Globus pallidus (tissue), 1 donor: ENCODE results near the gene MDC1.
A peak's percentile ranks its signal among the peaks of the same experiment; 100 is the strongest.

Source experiments
- DNase-seq: peaks from one replicate; pipeline ENCODE4 v3.0.0-alpha.2; 2015; ENCODE audit warnings: low spot score

The MDC1 gene

DNA sequence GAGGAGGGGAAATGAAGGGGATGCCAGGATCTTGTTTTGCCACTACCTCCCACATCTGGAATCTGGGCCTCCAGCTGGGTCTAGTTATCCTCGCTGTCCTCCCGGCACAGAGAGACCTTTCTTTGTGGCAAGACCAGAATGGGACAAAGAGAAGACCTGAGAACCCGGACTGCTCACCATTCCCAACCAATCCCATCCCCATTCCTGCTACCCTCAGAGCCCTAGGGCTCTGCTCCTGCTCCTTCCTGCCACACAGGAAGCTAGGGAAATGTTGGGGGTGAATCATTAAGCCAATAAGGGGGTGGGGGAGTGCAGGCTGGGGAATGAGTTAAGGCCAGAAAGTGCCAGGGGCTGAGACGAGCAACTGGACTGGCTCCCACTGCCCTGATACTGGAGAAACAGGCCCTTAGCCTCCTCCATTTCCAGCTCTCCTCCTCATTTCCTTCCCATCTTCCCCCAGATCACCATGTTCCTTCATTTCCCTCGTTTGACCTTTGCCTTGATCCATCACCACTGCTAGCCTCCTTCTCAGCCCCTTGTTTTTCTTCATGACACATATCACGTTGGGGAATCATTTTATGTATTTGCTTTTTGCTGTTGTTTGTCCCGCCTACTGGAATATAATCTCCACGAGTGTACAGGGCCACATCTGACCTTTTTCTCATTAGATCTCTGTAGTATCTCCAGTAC is 31.9 kb upstream of the MDC1 start:
- no peak for DNase-seq

DNA sequence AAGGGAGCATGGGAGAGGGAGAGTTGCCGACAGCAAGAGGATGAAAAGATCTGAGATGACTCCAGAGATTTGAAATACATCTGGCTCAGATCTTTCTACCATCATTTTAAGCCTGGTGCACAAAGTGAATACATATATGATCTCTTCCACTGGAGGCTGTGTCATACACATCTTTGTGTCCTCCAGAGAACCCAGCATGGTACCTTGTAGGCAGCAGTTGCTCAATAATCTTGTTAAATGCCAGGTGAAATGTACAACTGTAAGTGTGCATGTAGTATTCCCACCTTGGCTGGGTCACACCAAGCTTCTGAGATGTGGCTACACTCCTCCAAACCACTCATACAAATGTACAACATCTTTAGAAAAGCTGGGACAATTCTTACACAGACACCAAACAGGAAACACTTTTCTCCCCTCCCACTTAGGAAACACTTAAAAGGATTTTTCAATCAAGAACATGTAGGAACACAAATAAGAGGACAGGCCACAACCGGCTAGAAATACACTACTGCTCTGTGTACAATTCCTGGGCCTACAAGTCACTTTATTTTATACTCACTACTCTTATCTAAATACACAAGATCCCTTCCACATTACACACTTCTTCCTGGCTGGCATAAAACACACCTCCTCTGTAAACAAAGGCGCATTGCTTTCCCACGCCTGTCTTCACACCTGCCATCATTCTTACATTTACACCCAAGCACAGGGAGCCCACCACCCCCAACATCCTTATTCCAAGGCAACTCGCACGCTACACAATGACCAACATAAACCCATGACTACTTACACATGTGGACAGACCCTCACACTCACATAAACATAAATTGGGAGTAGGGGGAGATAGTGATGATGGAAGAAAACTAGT is 31.1 kb upstream of the MDC1 start:
- no peak for DNase-seq

DNA sequence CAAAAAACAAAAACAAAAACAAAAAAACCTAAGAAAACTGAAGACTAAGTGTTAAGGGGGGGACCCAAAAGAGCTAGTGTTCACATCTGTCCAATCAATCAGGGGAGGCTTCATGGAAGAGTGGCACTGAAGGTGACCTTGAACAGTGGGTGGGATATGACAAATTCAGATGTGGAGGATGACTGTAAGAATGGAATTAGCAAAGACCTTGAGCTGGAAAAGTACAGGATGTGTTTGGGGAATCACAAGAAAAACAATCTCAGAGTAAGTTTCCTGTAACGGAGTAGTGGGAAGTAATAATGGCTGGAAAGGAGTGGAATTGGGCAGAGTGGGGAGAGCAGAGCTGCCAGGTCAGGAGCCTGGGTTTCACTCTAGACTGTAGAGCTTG is 30.2 kb upstream of the MDC1 start:
- DNase-seq = no peak

DNA sequence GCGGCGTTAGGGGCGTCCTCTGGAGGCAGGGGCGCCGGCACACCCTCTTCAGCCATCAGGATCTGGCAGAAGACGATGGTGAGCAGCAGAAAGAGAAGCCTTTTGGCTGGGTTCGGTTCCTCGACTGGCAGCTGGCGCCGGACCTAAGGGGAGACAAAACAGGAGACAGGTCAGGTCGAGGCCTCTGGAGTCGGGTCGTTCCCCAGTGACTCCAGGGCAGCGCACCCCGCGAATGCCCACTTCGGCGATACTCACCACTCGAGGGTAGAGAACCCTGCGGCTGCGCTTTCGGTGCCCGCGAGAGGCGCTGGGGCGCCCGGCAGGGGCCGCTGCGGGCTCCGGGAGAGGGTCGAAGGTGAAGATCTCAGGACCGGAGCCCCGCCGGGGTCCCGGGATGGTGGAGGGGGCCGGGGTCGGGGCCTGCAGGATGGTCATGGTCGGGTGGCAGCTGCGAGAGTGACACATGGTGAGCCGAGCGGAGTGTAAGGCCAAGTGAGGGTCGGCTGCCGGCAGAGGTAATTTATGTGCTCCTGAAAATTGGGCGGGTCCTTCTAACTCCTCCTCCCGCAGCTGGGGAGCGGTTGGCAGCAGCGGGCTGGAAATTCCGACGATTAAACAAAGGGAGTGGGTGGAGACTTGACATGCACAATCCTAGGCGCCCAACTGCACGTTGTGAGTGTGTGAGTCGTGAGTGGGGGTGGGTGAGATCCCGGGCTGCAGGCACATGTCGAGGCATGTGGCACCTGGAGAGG is 27.1 kb upstream of the MDC1 start, which contains the start of gene IER3:
TSS of gene IER3 (minus strand) at position 494 of the 752 bp plus-strand sequence. CDS start at position 465, 29 bp downstream.
- DNase-seq = peak; percentile 66

DNA sequence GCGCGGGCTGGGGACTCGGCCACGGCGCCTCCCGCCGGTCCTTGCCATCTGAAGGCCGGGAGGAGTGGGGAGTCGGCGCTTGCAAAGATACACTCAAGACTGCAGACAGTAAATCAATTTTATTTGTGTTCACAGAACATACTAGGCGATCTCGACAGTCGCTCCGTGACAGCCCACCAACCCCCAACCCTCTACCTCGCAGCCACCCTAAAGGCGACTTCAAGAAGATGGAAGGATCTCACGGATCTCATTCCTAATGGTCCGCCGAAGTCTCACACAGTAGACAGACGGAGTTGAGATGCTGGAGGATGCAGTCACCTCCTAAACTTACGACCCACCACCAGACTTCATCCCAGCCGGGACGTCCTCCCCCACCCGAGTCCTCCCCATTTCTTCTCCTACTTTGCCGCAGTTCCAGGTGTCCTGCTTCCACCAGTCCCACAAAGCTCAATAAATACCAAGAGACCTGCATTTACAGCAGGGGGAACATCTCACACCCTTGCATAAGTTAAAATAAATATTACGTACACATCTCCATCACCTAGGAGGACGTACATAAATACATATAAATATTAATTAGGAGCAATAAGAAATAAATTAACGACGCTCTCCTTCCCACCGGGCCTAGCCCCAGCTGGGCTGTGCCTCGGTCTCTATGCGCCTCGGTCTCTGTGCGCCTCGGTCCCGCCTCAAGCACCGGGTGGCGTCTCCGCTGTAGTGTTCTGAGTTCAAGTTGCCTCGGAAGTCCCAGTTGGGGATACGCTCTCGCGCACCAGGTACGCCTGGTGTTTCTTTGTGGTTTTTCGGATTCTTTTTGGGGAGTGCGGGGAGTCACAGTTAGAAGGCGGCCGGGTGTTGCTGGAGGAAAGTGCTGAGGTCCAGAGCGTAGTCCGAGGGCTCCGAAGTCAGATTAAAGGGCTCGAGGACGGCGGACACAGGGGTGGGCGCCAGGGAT is 26.3 kb upstream of the MDC1 start:
- DNase-seq = no peak

DNA sequence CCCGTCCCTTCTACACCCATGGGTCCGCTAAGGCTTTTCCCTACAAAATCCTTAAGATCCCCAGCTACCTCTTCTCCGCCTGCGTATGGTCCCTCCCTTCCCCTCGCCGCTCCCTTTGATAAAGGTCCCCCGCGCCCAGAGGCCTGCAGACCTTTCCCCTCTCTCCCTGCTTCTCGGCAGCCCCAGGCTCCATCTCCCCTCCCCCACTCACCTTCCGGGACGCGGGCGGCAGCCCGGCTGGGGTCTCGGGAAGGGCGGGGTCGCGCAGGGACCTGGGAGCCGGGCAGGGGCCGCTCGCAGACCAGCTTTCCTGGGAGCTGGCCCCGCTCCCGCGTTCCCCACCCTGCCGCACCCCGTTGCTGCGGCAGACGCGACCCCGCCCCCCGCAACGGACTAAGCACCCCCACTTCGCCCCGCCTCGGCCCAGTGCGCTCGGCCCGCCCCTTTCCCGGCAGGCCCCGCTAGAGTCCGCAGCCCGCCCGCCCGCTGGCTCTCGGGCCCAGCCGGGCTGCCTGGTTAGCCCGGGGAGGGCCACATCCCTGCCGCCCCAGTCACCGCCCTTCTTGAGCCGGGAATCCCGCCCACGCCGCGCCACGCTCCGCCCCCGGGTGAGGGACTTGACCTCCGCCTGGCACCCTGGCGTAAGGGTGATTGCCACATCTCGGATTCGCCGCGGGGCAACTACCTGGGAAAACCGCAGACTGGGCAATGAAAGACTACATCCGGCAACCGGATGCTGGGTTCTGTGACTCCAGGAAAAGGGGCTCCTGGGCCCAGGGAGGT is 25.4 kb upstream of the MDC1 start, which contains the start of gene FLOT1:
TSS of gene FLOT1 (minus strand) at position 372 of the 783 bp plus-strand sequence. CDS start 498 bp downstream, outside the sequence.
- peak; percentile 93 for DNase-seq

DNA sequence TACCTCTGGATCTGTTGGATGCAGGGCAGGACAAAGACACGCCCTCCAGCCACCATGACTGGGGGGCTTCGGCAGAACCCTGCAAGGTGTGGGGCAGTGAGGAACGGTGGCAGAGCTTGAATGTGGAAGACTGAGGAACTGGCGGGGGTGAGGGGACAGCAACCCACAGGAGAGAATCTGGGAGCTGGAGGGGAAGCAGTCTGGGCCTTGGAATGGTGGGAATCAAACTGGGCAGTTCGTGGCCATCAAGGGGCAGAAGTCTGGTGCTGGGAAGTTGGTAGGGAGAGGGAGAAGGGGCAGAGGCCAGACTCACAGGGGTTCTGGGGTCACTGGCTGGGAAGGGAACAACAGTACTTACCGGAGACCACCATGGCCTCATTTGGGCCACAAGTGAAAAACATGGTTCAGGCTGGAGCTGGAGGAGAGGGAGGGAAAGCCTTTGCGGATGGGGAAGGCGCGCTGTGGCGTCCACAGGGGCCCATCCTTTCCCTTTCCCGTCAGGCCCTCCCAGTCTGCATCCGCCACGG is 24.8 kb upstream of the MDC1 start:
- DNase-seq = no peak

DNA sequence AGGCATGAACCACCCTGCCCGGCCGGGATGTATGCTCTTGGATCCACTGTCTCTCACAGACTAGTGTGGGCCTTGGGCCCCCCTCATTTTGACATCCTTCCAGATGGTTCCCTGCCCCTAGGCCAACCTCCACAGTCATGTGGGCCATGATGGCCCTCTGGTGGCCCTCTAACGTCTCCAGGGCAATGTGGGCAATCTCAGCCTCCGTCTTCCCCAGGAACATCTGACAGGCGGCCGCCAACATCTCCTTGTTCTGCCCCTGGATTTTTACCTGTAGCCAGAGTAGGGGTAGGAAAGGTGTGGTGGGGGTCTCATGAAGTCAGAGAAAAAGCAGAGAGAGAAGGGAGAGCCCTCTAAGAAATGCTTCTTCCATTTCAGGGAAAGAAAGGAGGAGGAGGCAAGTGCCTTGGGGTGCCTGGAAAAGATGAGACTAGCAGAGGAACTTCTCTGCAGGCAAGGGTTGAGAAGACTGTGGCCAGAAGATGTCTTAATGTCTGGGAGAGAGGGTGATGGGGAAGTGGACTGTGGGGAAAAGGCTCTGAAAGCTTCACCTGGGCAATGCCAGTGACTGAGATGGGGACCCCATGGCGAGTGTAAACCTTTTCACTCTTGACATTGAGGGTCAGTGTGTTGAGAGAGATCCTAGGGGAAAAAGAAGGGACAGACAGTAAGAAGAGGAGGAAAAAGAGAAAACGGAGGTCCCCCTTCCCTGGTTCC is 24.1 kb upstream of the MDC1 start:
- DNase-seq = no peak

DNA sequence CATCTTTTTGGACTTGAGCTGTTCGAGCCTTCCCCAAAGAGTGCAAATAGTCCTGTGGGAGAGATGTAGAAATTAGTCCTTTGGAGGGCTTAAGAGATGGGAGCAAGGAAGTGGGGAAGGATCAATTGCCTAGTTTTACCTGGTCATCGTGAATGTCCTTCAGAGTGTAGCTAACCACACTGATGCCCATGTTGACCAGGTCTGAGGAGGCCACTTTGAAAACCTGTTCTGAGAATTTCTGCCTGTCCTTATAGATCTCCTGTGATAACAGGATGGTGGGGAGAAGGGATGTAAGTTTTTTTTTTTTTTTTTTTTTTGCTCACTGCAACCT is 23.4 kb upstream of the MDC1 start:
- DNase-seq = no peak

DNA sequence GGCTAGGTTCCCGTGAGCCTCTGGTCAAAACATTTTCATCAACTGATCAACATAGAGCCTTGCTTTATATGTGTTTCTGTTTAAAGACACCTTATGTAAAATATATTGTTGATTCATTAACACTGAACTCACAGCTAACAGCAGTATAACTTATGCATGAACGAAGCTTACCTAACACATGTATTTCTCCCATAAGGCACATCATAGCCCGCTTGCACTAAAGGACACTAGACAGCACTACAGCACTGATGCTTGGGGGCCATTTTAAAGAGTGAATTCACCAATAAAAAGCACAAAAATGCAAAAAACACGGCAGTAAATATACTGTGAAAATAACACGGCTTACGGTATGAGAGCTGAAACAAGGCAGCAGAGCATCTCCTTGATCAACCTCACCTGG is 21.5 kb upstream of the MDC1 start:
- no peak for DNase-seq

DNA sequence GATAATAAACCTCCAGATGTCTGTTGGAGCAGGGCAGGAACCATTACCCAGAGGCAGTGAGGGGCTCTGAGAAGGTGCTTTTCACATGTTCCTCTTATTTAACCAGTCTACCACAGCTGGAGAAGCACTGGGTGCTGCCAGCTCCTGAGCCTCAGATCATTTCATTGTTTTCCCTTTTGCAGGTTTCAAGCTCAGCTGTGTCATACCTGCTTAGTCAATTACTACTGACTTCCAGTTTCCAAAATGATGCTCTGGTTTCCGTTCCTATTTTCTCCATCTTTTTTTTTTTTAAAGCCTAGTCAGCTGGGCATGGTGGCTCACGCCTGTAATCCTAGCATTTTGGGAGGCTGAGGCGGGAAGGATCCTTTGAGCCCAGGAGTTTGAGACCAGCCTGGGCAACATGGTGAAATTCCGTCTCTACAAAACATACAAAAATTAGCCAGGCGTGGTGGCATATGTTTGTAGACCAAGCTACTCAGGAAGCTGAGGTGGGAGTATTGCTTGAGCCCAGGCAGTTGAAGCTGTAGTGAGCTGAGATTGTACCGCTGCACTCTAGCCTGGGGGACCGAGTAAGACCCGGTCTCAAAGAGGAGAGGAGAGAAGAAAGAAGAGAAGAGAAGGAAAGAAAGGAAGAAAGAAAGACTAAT is 18.7 kb upstream of the MDC1 start:
- DNase-seq = no peak

DNA sequence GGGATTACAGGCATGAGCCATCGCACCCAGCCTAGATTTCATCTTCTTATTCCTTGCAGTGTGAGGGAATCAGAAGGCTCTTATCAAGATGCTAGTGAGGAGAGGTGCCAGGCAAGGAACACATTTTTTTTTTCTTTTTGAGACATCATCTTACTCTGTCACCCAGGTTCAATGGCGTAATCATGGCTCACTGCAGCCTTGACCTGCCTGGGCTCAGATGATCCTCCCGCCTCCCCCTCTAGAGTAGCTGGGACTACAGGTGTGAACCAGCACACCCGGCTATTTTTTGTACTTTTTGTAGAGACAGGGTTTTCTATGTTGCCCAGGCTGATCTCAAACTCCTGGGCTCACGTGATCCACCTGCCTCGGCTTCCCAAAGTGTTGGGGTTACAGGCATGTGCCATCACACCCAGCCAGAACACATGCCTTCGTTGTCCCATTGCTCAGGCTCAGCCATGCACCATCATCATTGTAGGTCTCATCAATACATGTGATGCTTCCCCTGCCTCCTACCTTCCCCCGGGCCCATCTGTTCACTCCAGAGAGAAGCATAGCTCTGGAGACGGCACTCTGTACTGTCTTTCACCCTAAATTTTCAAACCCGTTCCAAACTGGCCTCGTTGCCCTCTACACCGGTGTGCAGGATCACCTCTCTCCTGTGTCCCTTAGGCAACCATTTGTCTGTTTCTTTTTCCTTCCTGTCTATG is 15.3 kb upstream of the MDC1 start:
- DNase-seq = no peak

DNA sequence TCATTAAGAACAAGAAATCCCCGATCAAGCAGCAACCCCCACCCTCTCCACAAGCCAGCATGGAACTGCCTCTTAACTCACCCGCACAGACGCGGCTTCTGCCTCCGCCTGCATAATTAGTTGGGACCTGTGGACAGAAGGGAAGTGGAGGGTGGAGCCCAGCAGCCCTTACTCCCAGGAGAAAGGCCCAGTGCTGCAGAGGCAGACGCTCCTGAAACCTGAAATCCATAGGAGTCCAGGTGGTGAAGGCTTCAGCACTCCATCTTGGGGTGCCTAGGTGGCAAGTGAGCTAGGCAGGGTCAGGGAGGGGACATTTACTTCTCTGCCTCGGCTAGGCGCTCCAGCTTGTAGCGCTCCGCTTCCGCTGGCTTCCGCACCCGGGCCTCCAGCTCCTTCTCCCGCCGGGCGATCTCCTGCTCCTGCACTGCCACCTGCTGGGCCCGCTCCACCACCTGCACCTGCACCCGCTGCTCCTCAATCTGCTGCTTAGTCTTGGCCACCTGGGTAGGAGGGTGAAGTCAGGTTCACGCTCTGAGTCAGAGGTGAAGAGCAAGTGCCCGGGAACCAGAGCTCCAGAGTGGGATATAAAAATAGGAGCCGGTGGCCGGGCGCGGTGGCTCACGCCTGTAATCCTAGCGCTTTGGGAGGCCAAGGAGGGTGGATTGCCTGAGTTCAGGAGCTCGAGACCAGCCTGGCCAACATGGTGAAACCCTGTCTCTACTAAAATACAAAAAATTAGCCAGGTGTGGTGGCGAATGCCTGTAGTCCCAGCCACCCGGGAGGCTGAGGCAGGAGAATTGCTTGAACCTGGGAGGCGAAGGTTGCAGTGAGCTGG is 13.7 kb upstream of the MDC1 start:
- DNase-seq = no peak

DNA sequence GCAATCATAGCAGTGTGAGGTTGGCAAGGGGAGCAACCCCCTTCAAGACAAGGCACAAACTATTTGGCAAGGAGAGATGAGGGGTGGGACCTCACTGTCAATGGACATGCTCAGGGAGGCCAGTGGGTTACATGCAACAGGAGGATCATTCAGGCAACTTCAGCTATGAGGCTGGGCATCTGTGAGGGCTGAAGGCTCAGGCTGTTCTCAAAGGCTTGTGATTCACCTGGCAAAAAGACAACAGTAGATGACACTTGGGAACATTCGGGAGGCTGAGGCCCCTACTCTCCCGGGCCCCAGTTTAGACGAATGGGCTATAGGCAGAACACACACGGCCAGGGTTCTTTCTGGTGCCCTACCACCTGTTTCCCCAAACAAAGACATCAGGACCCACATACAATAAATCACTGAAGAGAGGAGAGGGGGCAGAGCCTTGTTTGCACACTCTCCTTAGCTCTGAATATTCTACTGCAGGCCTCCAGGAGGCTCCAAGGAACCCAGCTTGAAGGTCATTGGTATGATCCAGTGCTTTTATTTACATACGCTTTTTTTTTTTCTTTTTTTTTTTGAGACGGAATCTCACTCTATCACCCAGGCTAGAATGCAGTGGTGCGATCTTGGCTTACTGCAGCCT is 11.0 kb upstream of the MDC1 start:
- DNase-seq = no peak

DNA sequence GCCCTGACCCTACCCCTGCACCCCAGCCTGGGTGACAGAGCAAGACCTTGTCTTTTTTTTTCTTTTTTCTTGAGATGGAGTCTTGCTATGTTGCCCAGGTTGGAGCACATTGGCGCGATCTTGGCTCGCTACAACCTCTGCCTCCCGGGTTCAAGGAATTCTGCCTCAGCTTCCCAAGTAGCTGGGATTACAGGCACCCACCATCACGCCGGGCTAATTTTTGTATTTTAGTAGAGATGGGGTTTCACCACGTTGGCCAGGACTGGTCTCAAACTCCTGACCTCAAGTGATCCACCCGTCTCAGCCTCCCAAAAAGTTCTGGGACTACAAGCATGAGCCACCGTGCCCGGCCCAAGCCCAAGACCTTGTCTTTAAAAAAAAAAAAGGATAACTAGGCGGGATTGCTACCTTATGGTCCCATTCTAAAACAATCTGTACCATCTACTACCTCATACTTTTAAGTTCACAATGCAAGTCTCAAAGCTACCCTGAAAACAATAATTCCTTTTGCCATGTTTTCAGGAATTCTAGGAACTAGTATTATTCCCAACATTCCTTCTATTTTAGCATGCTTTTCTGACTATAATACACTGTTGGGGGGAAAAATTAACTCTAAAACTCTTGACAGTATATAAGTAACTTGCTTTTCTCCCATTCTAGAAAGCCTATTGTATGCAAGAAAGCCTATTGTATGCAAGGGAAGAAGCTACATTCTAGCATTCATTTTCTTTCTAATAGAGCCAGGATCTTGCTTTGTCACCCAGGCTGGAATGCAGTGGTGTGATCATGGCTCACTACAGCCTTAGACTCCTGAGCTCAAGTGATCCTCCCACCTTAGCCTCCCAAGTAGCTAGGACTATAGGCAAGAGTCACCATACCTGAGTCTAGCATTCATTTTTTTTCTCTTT is 9.7 kb upstream of the MDC1 start:
- DNase-seq = no peak
